CD14-positive monocyte (primary cell): Measurements from ENCODE around the gene TPK1. TPM values are rescaled to one million over a fixed set of nuclear protein-coding genes. Genes with fewer than 3 reads are reported as not detected.

ENCODE experiments used
- DNase-seq, 3 donors: peaks; one replicate each; pipeline ENCODE4 v3.0.0-alpha.2; 2011 to 2022
- H2AFZ ChIP-seq: 2 replicates; pipeline ENCODE4 v1.6.0; 2012; ENCODE audit warnings: mild to moderate bottlenecking, low read depth, low read length, inconsistent platforms; ENCODE audit not compliant: insufficient read depth, poor library complexity, severe bottlenecking
- H3K27ac ChIP-seq, 2 donors: 1 replicate in 1 of 2; 2 replicates in 1 of 2; pipeline ENCODE4 v1.5.1; 2012 to 2013; ENCODE audit warnings: low read length in 2 of 2, control low read depth in 1 of 2, inconsistent platforms in 1 of 2, low read depth in 1 of 2, mild to moderate bottlenecking in 1 of 2
- H3K27me3 ChIP-seq, 2 donors: one replicate each; pipeline versions ENCODE4 v1.6.0 to v1.6.1; 2011 to 2013; ENCODE audit warnings: low read length in 2 of 2; ENCODE audit not compliant: control insufficient read depth in 2 of 2, insufficient read depth in 2 of 2
- H3K36me3 ChIP-seq, 2 donors: replicated peaks in 1 of 2; 1 replicate in 1 of 2; 2 replicates in 1 of 2; pipeline versions ENCODE4 v1.5.1 to v1.6.1; 2012 to 2013; ENCODE audit warnings: low read length in 2 of 2, control low read depth in 1 of 2, inconsistent platforms in 1 of 2, mild to moderate bottlenecking in 1 of 2; ENCODE audit not compliant: insufficient read depth in 2 of 2, control insufficient read depth in 1 of 2
- H3K4me1 ChIP-seq, 2 donors: 1 replicate in 1 of 2; 2 replicates in 1 of 2; pipeline versions ENCODE4 v1.5.1 to v1.6.1; 2012 to 2013; ENCODE audit warnings: low read length in 2 of 2, control low read depth in 1 of 2, inconsistent platforms in 1 of 2, mild to moderate bottlenecking in 1 of 2, moderate library complexity in 1 of 2; ENCODE audit not compliant: insufficient read depth in 2 of 2, control insufficient read depth in 1 of 2
- H3K4me2 ChIP-seq: replicated peaks from 2 replicates; pipeline ENCODE3; 2012; ENCODE audit warnings: low read length, moderate library complexity, mild to moderate bottlenecking; ENCODE audit not compliant: poor library complexity, severe bottlenecking; ENCODE audit errors: extremely low read depth
- H3K4me3 ChIP-seq, 3 experiments: fragments of 200-600 bp in 1 of 3; sonication (generic) in 1 of 3; replicated peaks in 1 of 3; 1 replicate in 2 of 3; 2 replicates in 1 of 3; pipeline ENCODE4 v1.5.1; 2011 to 2013; ENCODE audit warnings: low read length in 3 of 3, mild to moderate bottlenecking in 3 of 3, control low read depth in 2 of 3, low read depth in 2 of 3, inconsistent platforms in 1 of 3, moderate library complexity in 1 of 3
- H3K79me2 ChIP-seq: 2 replicates; pipeline ENCODE4 v1.6.0; 2012; ENCODE audit warnings: mild to moderate bottlenecking, control low read depth, inconsistent platforms, low read length, moderate library complexity; ENCODE audit not compliant: insufficient read depth
- H3K9ac ChIP-seq: 2 replicates; pipeline ENCODE4 v1.6.0; 2017; ENCODE audit warnings: low read length, mild to moderate bottlenecking; ENCODE audit not compliant: insufficient read depth, poor library complexity, severe bottlenecking
- H3K9me3 ChIP-seq, 2 donors: replicated peaks in 1 of 2; 1 replicate in 1 of 2; 2 replicates in 1 of 2; pipeline versions ENCODE4 v1.5.1 to v1.6.1; 2012 to 2013; ENCODE audit warnings: low read length in 2 of 2, control low read depth in 1 of 2; ENCODE audit not compliant: control insufficient read depth in 1 of 2, insufficient read depth in 1 of 2
- H4K20me1 ChIP-seq: 2 replicates; pipeline ENCODE4 v1.6.0; 2012; ENCODE audit warnings: mild to moderate bottlenecking, low read length, control low read depth, moderate library complexity; ENCODE audit not compliant: insufficient read depth
- H3K27ac Mint-ChIP-seq, 7 donors: one replicate each; pipeline ENCODE4 v1.8.0; 2020; ENCODE audit warnings: mild to moderate bottlenecking in 7 of 7, mixed read lengths in 7 of 7, moderate library complexity in 6 of 7, inconsistent platforms in 2 of 7
- H3K27me3 Mint-ChIP-seq, 3 donors: one replicate each; pipeline ENCODE4 v1.8.0; 2021 to 2022; ENCODE audit warnings: low read depth in 3 of 3, mild to moderate bottlenecking in 3 of 3, mixed read lengths in 3 of 3, moderate library complexity in 3 of 3, inconsistent platforms in 1 of 3
- H3K36me3 Mint-ChIP-seq, 2 donors: one replicate each; pipeline ENCODE4 v1.8.0; 2020; ENCODE audit warnings: mixed read lengths in 2 of 2, inconsistent platforms in 1 of 2, mild to moderate bottlenecking in 1 of 2
- H3K4me1 Mint-ChIP-seq: one replicate; pipeline ENCODE4 v1.8.0; 2020; ENCODE audit warnings: mild to moderate bottlenecking, mixed read lengths
- H3K4me3 Mint-ChIP-seq, 2 donors: one replicate each; pipeline ENCODE4 v1.8.0; 2020; ENCODE audit warnings: mild to moderate bottlenecking in 2 of 2, mixed read lengths in 2 of 2, moderate library complexity in 1 of 2
- H3K9me3 Mint-ChIP-seq, 7 donors: one replicate each; pipeline ENCODE4 v1.8.0; 2020 to 2022; ENCODE audit warnings: mixed read lengths in 7 of 7, mild to moderate bottlenecking in 6 of 7, moderate library complexity in 6 of 7, inconsistent platforms in 2 of 7
- CTCF ChIP-seq: fragments of 200-600 bp; IDR thresholded peaks from one replicate; pipeline ENCODE4 v1.8.0; 2022; ENCODE audit warnings: antibody characterized with exemption, mild to moderate bottlenecking
- WGBS: methylation state at CpG from one replicate; pipeline ENCODE4 v1.1.5; 2013; ENCODE audit warnings: missing lambda C conversion rate; ENCODE audit not compliant: insufficient coverage; 5-methylcytosine and 5-hydroxymethylcytosine counted together
- intact Hi-C, 2 donors: fragments of 100-400 bp; cut with micrococcal nuclease; formaldehyde crosslinking; loops; one replicate each; pipeline versions ENCODE4 v1.15.0 to v1.15.1; 2023
- polyA plus RNA-seq, 3 donors: library from polyadenylated mRNA; depleted of rRNA in 1 of 3; unstranded in 2 of 3; stranded (reverse) in 1 of 3; fragments of 300-500 nt in 2 of 3; fragments of >200 nt in 1 of 3; fragmentation: Illumina TruSeq in 2 of 3; gene quantifications; 1 replicate in 2 of 3; 2 replicates in 1 of 3; pipeline ENCODE4 v1.2.3, GENCODE V29; 2012 to 2021

Gene TPK1
- polyA plus RNA-seq, 3 donors: 18.9 to 33.8 (median 33.1) TPM

GRCh38 chr7:144628176-144628575 is 207.7 kb downstream of the TPK1 start:
- Mint-ChIP-seq H3K4me1 (peaks cover 9% of the 10 kb centered on the region), H3K4me3 (no peak overlapping the region), H3K27ac (no peak overlapping the region), H3K27me3 (no peaks in the 10 kb centered on the region), H3K36me3 (no peaks in the 10 kb centered on the region), H3K9me3 (peaks cover 6 to 23% (median 11%) of the 10 kb centered on the region in 7 donors)
- H3K27ac ChIP-seq: no peak overlapping the region
- H3K4me3 ChIP-seq: no peak overlapping the region
- H3K36me3 ChIP-seq: no peaks in the 10 kb centered on the region
- H3K4me2 ChIP-seq: no peak overlapping the region
- H3K27me3 ChIP-seq: no peaks in the 10 kb centered on the region
- intact Hi-C loops: no loop called here
- no peak for DNase-seq
- no peaks in the 10 kb centered on the region for H3K79me2 ChIP-seq
- H3K4me1 ChIP-seq: no peaks in the 10 kb centered on the region
- no peak overlapping the region for H2AFZ ChIP-seq
- no CpG with 5 or more reads among the region's 2 CpGs for WGBS
- H3K9me3 ChIP-seq: peaks cover 9 to 13% of the 10 kb centered on the region in 2 donors
- H3K9ac ChIP-seq: no peak overlapping the region
- H4K20me1 ChIP-seq: no peaks in the 10 kb centered on the region
- no peak for TF ChIP-seq CTCF

GRCh38 chr7:144622745-144623144 is 213.1 kb downstream of the TPK1 start:
- Histone ChIP-seq H3K27ac (no peak overlapping the region), H3K36me3 (peaks cover 0 to 13% of the 10 kb centered on the region in 2 donors), H3K27me3 (no peaks in the 10 kb centered on the region), H2AFZ (no peak overlapping the region), H3K9ac (no peak overlapping the region), H3K79me2 (no peaks in the 10 kb centered on the region), H3K4me1 (no peaks in the 10 kb centered on the region), H3K4me3 (no peak overlapping the region), H4K20me1 (no peaks in the 10 kb centered on the region), H3K9me3 (peaks cover 0 to 6% of the 10 kb centered on the region in 2 donors), H3K4me2 (no peak overlapping the region)
- no peak for TF ChIP-seq CTCF
- peaks cover 9% of the 10 kb centered on the region for H3K4me1 Mint-ChIP-seq
- no peak overlapping the region for H3K27ac Mint-ChIP-seq
- no peak overlapping the region for H3K4me3 Mint-ChIP-seq
- DNase-seq: no peak
- no CpG with 5 or more reads among the region's 3 CpGs for WGBS
- H3K27me3 Mint-ChIP-seq: no peaks in the 10 kb centered on the region
- intact Hi-C loops: no loop called here
- H3K36me3 Mint-ChIP-seq: peaks cover 13 to 14% of the 10 kb centered on the region in 2 donors
- peaks cover 2 to 26% (median 8%) of the 10 kb centered on the region in 7 donors for H3K9me3 Mint-ChIP-seq
